Measurements from ENCODE around the gene SPOCK1.

SPOCK1 gene

DNA sequence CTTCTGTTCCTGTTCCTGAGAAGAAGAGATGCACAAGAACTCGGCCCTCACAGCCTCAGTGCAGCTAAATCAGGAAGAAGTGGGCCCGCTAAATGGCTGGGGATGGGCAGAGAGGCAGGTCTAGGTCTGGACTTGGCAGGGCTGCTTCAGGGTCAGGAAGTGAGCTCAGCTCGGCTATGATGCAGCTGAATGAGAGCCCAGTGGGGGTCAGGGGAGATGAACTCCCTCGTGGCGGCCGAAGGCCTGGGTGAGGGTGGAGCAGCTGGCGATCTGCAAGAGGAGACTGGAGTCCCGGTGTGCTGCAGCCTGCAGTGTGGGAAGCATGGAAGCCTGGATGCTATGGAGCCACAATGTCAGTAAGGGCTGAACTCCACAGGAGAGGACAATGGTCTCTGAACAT lies 466.2 kb downstream of the SPOCK1 start:
- TF ChIP-seq FOXP2 (optimal IDR thresholded peaks at IDR 0.05; ENCODE audit: borderline replicate concordance, extremely low read depth, extremely low read length, insufficient read depth) (no peak), POLR2AphosphoS5 (IDR thresholded peaks at IDR 0.05; ENCODE audit: low read depth, low read length) (no peak), TAF1 (IDR thresholded peaks at IDR 0.05; ENCODE audit: borderline replicate concordance, insufficient read depth, low read length) (no peak), SIN3A (IDR thresholded peaks at IDR 0.05; ENCODE audit: borderline replicate concordance, insufficient read depth, low read length) (no peak)
- TF ChIP-seq, protein P1, sequence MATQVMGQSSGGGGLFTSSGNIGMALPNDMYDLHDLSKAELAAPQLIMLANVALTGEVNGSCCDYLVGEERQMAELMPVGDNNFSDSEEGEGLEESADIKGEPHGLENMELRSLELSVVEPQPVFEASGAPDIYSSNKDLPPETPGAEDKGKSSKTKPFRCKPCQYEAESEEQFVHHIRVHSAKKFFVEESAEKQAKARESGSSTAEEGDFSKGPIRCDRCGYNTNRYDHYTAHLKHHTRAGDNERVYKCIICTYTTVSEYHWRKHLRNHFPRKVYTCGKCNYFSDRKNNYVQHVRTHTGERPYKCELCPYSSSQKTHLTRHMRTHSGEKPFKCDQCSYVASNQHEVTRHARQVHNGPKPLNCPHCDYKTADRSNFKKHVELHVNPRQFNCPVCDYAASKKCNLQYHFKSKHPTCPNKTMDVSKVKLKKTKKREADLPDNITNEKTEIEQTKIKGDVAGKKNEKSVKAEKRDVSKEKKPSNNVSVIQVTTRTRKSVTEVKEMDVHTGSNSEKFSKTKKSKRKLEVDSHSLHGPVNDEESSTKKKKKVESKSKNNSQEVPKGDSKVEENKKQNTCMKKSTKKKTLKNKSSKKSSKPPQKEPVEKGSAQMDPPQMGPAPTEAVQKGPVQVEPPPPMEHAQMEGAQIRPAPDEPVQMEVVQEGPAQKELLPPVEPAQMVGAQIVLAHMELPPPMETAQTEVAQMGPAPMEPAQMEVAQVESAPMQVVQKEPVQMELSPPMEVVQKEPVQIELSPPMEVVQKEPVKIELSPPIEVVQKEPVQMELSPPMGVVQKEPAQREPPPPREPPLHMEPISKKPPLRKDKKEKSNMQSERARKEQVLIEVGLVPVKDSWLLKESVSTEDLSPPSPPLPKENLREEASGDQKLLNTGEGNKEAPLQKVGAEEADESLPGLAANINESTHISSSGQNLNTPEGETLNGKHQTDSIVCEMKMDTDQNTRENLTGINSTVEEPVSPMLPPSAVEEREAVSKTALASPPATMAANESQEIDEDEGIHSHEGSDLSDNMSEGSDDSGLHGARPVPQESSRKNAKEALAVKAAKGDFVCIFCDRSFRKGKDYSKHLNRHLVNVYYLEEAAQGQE (IDR thresholded peaks at IDR 0.05; ENCODE audit: insufficient read depth in 1 of 2, low read depth in 2 of 2, low read length in 2 of 2), result no peak

DNA sequence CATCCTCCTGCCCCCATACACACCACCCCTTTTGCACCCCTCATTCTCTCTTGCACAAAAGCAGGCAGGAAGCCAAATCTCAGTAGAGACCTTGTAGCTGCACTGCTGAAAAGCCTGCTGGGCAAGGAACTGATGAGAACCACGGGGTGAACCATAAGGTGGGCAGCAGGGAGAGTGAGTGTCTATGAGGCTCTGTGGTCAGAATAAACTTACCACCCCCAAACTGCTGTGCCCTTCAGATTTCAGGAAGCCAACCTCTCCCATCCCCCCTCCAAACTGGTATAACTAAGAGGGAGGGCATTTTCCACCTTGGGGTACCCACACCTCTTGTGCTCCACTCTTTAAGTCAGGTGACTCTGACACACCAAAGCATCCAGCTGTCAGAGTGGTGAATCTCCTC lies 471.4 kb downstream of the SPOCK1 start:
- TF ChIP-seq FOXP2 (optimal IDR thresholded peaks at IDR 0.05; ENCODE audit: borderline replicate concordance, extremely low read depth, extremely low read length, insufficient read depth), result no peak
- no peak for TF ChIP-seq POLR2AphosphoS5 (IDR thresholded peaks at IDR 0.05; ENCODE audit: low read depth, low read length)
- TF ChIP-seq, protein P1 (IDR thresholded peaks at IDR 0.05; ENCODE audit: insufficient read depth in 1 of 2, low read depth in 2 of 2, low read length in 2 of 2), result no peak
- TF ChIP-seq SIN3A (IDR thresholded peaks at IDR 0.05; ENCODE audit: borderline replicate concordance, insufficient read depth, low read length), result no peak
- TF ChIP-seq TAF1 (IDR thresholded peaks at IDR 0.05; ENCODE audit: borderline replicate concordance, insufficient read depth, low read length), result no peak

DNA sequence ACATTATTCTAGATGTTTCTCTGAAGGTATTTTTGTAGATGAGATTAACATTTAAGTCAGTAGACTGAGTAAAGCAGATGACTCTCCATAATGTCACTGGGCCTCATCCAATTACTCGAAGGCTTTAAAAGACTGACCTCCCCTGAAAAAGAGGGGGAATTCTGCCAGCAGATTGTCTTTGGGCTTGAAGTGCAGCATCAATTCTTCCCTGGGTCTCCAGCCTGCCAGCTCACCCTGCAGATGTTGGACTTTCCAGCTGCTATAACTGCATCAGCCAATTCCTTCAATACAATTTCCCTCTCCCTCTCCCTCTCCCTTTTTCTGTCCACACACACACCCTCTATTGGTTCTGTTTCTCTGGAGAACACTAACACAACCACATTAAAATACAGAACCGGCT lies 472.8 kb downstream of the SPOCK1 start:
- TF ChIP-seq SIN3A (IDR thresholded peaks at IDR 0.05; ENCODE audit: borderline replicate concordance, insufficient read depth, low read length), result no peak
- no peak for TF ChIP-seq FOXP2 (optimal IDR thresholded peaks at IDR 0.05; ENCODE audit: borderline replicate concordance, extremely low read depth, extremely low read length, insufficient read depth)
- TF ChIP-seq, protein P1 (IDR thresholded peaks at IDR 0.05; ENCODE audit: insufficient read depth in 1 of 2, low read depth in 2 of 2, low read length in 2 of 2), result no peak

- TF ChIP-seq, protein P1 (IDR thresholded peaks at IDR 0.05; ENCODE audit: insufficient read depth in 1 of 2, low read depth in 2 of 2, low read length in 2 of 2), result no peak
- TF ChIP-seq SIN3A (IDR thresholded peaks at IDR 0.05; ENCODE audit: borderline replicate concordance, insufficient read depth, low read length), result no peak
- no peak for TF ChIP-seq POLR2AphosphoS5 (IDR thresholded peaks at IDR 0.05; ENCODE audit: low read depth, low read length)
- TF ChIP-seq FOXP2 (optimal IDR thresholded peaks at IDR 0.05; ENCODE audit: borderline replicate concordance, extremely low read depth, extremely low read length, insufficient read depth), result no peak
- no peak for TF ChIP-seq TAF1 (IDR thresholded peaks at IDR 0.05; ENCODE audit: borderline replicate concordance, insufficient read depth, low read length)
These were observed 475.1 kb downstream of the SPOCK1 start for GRCh38 chr5:137024044-137024443.

DNA sequence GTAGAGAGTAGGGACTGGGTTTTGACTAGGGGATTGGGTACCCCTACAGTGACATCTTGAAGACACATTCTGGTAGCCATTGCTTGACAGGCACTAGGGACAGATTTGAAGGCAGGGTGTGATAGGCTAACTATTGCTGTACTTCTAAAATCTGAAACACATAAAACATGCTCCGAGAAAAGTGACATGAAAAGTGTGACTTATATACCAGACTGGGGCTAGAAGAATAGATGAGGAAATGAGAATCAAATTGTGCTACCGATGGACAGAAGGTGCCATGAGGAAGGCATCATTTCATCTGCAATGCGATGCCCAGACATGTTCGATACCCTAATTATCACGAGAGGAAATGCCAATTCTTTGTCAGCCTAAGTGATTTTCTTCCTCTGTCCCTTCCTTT lies 475.8 kb downstream of the SPOCK1 start:
- TF ChIP-seq, protein P1 (IDR thresholded peaks at IDR 0.05; ENCODE audit: insufficient read depth in 1 of 2, low read depth in 2 of 2, low read length in 2 of 2), result no peak
- TF ChIP-seq POLR2AphosphoS5 (IDR thresholded peaks at IDR 0.05; ENCODE audit: low read depth, low read length) (no peak), SIN3A (IDR thresholded peaks at IDR 0.05; ENCODE audit: borderline replicate concordance, insufficient read depth, low read length) (no peak)
